Gastroesophageal sphincter (tissue), 3 donors: ENCODE results near the gene GPHA2.

Experiments used
- EP300 ChIP-seq: sonication (generic); formaldehyde crosslinking; IDR thresholded peaks from one replicate; pipeline ENCODE4 v1.6.1; 2017; ENCODE audit warnings: antibody characterized with exemption, mild to moderate bottlenecking
- POLR2AphosphoS5 ChIP-seq: sonication (generic); formaldehyde crosslinking; IDR thresholded peaks from one replicate; pipeline ENCODE4 v1.6.1; 2017; ENCODE audit warnings: antibody characterized with exemption
- TF ChIP-seq, protein P1 (sequence below), 4 experiments: fragments of 200-600 bp in 2 of 4; fragments of 450-650 bp in 2 of 4; sonication (generic) in 1 of 4; IDR thresholded peaks; one replicate each; pipeline ENCODE4 v1.5.1; 2017 to 2019; ENCODE audit warnings: antibody characterized with exemption in 4 of 4, mild to moderate bottlenecking in 2 of 4, moderate library complexity in 2 of 4

DNA sequence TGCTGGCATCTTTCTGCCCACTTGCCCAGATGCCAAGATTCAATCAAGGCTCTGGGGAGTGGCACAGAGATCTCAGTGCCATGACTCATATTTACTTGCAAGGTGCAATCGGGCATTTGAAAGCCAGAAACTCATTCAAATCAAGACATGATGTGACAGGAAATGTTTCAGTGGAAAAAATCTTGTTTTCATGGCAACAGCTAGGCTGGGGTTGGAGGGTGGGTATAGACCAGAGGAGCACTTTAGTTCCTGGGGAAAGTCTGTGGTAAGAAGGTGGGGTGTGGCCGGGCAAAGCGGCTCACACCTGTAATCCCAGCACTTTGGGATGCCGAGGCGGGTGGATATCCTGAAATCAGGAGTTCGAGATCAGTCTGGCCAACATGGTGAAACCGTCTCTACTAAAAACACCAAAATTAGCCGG, 35.0 kb upstream of the GPHA2 start:
- no peak for TF ChIP-seq POLR2AphosphoS5
- TF ChIP-seq, protein P1, sequence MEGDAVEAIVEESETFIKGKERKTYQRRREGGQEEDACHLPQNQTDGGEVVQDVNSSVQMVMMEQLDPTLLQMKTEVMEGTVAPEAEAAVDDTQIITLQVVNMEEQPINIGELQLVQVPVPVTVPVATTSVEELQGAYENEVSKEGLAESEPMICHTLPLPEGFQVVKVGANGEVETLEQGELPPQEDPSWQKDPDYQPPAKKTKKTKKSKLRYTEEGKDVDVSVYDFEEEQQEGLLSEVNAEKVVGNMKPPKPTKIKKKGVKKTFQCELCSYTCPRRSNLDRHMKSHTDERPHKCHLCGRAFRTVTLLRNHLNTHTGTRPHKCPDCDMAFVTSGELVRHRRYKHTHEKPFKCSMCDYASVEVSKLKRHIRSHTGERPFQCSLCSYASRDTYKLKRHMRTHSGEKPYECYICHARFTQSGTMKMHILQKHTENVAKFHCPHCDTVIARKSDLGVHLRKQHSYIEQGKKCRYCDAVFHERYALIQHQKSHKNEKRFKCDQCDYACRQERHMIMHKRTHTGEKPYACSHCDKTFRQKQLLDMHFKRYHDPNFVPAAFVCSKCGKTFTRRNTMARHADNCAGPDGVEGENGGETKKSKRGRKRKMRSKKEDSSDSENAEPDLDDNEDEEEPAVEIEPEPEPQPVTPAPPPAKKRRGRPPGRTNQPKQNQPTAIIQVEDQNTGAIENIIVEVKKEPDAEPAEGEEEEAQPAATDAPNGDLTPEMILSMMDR (IDR thresholded peaks at IDR 0.05): no peak
- no peak for TF ChIP-seq EP300
